Measurements from ENCODE around the gene KCNIP4.

KCNIP4 gene

GRCh38 chr4:21802406-21802805 is 146.2 kb downstream of the KCNIP4 start:
- Histone ChIP-seq H3K27ac (ENCODE audit: low read depth, low read length) (no peak overlapping the region), H3K9ac (ENCODE audit: low read depth, low read length) (no peak overlapping the region), H3K4me1 (ENCODE audit: insufficient read depth, low read length) (no peaks in the 10 kb centered on the region), H3K27me3 (ENCODE audit: insufficient read depth, low read length) (no peaks in the 10 kb centered on the region), H3K4me3 (ENCODE audit: low read length) (no peak overlapping the region), H3K36me3 (ENCODE audit: insufficient read depth, low read length) (no peaks in the 10 kb centered on the region), H3K9me3 (ENCODE audit: insufficient read depth, low read depth, low read length) (no peaks in the 10 kb centered on the region)
- 93% methylated on average over 1 of the region's 1 CpG for WGBS

GRCh38 chr4:21801661-21802385 is 146.7 kb downstream of the KCNIP4 start:
- WGBS, result 98% methylated on average over 4 of the region's 5 CpGs
- no peaks in the 10 kb centered on the region for H3K36me3 ChIP-seq (ENCODE audit: insufficient read depth, low read length)
- no peaks in the 10 kb centered on the region for H3K27me3 ChIP-seq (ENCODE audit: insufficient read depth, low read length)
- H3K4me1 ChIP-seq (ENCODE audit: insufficient read depth, low read length), result no peaks in the 10 kb centered on the region
- no peak overlapping the region for H3K27ac ChIP-seq (ENCODE audit: low read depth, low read length)
- H3K9me3 ChIP-seq (ENCODE audit: insufficient read depth, low read depth, low read length), result no peaks in the 10 kb centered on the region
- H3K4me3 ChIP-seq (ENCODE audit: low read length), result no peak overlapping the region
- no peak overlapping the region for H3K9ac ChIP-seq (ENCODE audit: low read depth, low read length)

- Histone ChIP-seq H3K9ac (ENCODE audit: low read depth, low read length) (no peak overlapping the region), H3K36me3 (ENCODE audit: insufficient read depth, low read length) (no peaks in the 10 kb centered on the region)
- 90% methylated on average over 9 of the region's 9 CpGs for WGBS
Measured at GRCh38 chr4:21795091-21795490, 153.5 kb downstream of the KCNIP4 start.

GRCh38 chr4:21792736-21793135 is 155.8 kb downstream of the KCNIP4 start:
- no peaks in the 10 kb centered on the region for H3K4me1 ChIP-seq (ENCODE audit: insufficient read depth, low read length)
- no peak overlapping the region for H3K27ac ChIP-seq (ENCODE audit: low read depth, low read length)
- H3K27me3 ChIP-seq (ENCODE audit: insufficient read depth, low read length), result no peaks in the 10 kb centered on the region
- H3K36me3 ChIP-seq (ENCODE audit: insufficient read depth, low read length), result no peaks in the 10 kb centered on the region
- no peak overlapping the region for H3K9ac ChIP-seq (ENCODE audit: low read depth, low read length)
- no peaks in the 10 kb centered on the region for H3K9me3 ChIP-seq (ENCODE audit: insufficient read depth, low read depth, low read length)
- no peak overlapping the region for H3K4me3 ChIP-seq (ENCODE audit: low read length)

More at GRCh38 chr4:21795091-21795490, 153.5 kb downstream of the KCNIP4 start:
- H3K27ac ChIP-seq (ENCODE audit: low read depth, low read length), result no peak overlapping the region
- H3K4me1 ChIP-seq (ENCODE audit: insufficient read depth, low read length), result no peaks in the 10 kb centered on the region
- H3K9me3 ChIP-seq (ENCODE audit: insufficient read depth, low read depth, low read length), result no peaks in the 10 kb centered on the region
- H3K27me3 ChIP-seq (ENCODE audit: insufficient read depth, low read length), result no peaks in the 10 kb centered on the region
- no peak overlapping the region for H3K4me3 ChIP-seq (ENCODE audit: low read length)

- H3K4me3 ChIP-seq (ENCODE audit: low read length), result no peak overlapping the region
- no peaks in the 10 kb centered on the region for H3K4me1 ChIP-seq (ENCODE audit: insufficient read depth, low read length)
- 4% methylated on average over 2 of the region's 4 CpGs for WGBS
- H3K36me3 ChIP-seq (ENCODE audit: insufficient read depth, low read length), result no peaks in the 10 kb centered on the region
- H3K27me3 ChIP-seq (ENCODE audit: insufficient read depth, low read length), result no peaks in the 10 kb centered on the region
- no peaks in the 10 kb centered on the region for H3K9me3 ChIP-seq (ENCODE audit: insufficient read depth, low read depth, low read length)
- no peak overlapping the region for H3K9ac ChIP-seq (ENCODE audit: low read depth, low read length)
- H3K27ac ChIP-seq (ENCODE audit: low read depth, low read length), result no peak overlapping the region
Measured at GRCh38 chr4:21790438-21791029, 158.0 kb downstream of the KCNIP4 start.

- H3K9ac ChIP-seq (ENCODE audit: low read depth, low read length), result no peak overlapping the region
- H3K36me3 ChIP-seq (ENCODE audit: insufficient read depth, low read length), result no peaks in the 10 kb centered on the region
- no peak overlapping the region for H3K27ac ChIP-seq (ENCODE audit: low read depth, low read length)
- no peak overlapping the region for H3K4me3 ChIP-seq (ENCODE audit: low read length)
- H3K27me3 ChIP-seq (ENCODE audit: insufficient read depth, low read length), result no peaks in the 10 kb centered on the region
- no peaks in the 10 kb centered on the region for H3K9me3 ChIP-seq (ENCODE audit: insufficient read depth, low read depth, low read length)
- H3K4me1 ChIP-seq (ENCODE audit: insufficient read depth, low read length), result no peaks in the 10 kb centered on the region
Measured at GRCh38 chr4:21780148-21780547, 168.4 kb downstream of the KCNIP4 start.

GRCh38 chr4:21778702-21779101 is 169.9 kb downstream of the KCNIP4 start:
- H3K9me3 ChIP-seq (ENCODE audit: insufficient read depth, low read depth, low read length), result no peaks in the 10 kb centered on the region
- H3K9ac ChIP-seq (ENCODE audit: low read depth, low read length), result no peak overlapping the region
- H3K27ac ChIP-seq (ENCODE audit: low read depth, low read length), result no peak overlapping the region
- no peaks in the 10 kb centered on the region for H3K27me3 ChIP-seq (ENCODE audit: insufficient read depth, low read length)
- no CpG with 5 or more reads among the region's 2 CpGs for WGBS
- no peaks in the 10 kb centered on the region for H3K36me3 ChIP-seq (ENCODE audit: insufficient read depth, low read length)
- no peaks in the 10 kb centered on the region for H3K4me1 ChIP-seq (ENCODE audit: insufficient read depth, low read length)
- H3K4me3 ChIP-seq (ENCODE audit: low read length), result no peak overlapping the region

GRCh38 chr4:21775703-21776102 is 172.9 kb downstream of the KCNIP4 start:
- Histone ChIP-seq H3K27ac (ENCODE audit: low read depth, low read length) (no peak overlapping the region), H3K9ac (ENCODE audit: low read depth, low read length) (no peak overlapping the region), H3K4me3 (ENCODE audit: low read length) (no peak overlapping the region), H3K4me1 (ENCODE audit: insufficient read depth, low read length) (no peaks in the 10 kb centered on the region), H3K9me3 (ENCODE audit: insufficient read depth, low read depth, low read length) (no peaks in the 10 kb centered on the region), H3K27me3 (ENCODE audit: insufficient read depth, low read length) (no peaks in the 10 kb centered on the region), H3K36me3 (ENCODE audit: insufficient read depth, low read length) (no peaks in the 10 kb centered on the region)
- WGBS, result 96% methylated on average over 3 of the region's 3 CpGs

GRCh38 chr4:21769404-21770147 is 179.0 kb downstream of the KCNIP4 start:
- no peak overlapping the region for H3K27ac ChIP-seq (ENCODE audit: low read depth, low read length)
- H3K4me1 ChIP-seq (ENCODE audit: insufficient read depth, low read length), result peaks cover 13% of the 10 kb centered on the region
- H3K27me3 ChIP-seq (ENCODE audit: insufficient read depth, low read length), result no peaks in the 10 kb centered on the region
- no peaks in the 10 kb centered on the region for H3K9me3 ChIP-seq (ENCODE audit: insufficient read depth, low read depth, low read length)
- no peak overlapping the region for H3K9ac ChIP-seq (ENCODE audit: low read depth, low read length)
- 89% methylated on average over 3 of the region's 4 CpGs for WGBS
- H3K4me3 ChIP-seq (ENCODE audit: low read length), result no peak overlapping the region
- no peaks in the 10 kb centered on the region for H3K36me3 ChIP-seq (ENCODE audit: insufficient read depth, low read length)

GRCh38 chr4:21768349-21769310 is 179.9 kb downstream of the KCNIP4 start:
- 25% methylated on average over 4 of the region's 6 CpGs for WGBS
- H3K27me3 ChIP-seq (ENCODE audit: insufficient read depth, low read length), result no peaks in the 10 kb centered on the region
- H3K27ac ChIP-seq (ENCODE audit: low read depth, low read length), result no peak overlapping the region
- H3K4me3 ChIP-seq (ENCODE audit: low read length), result no peak overlapping the region
- no peaks in the 10 kb centered on the region for H3K36me3 ChIP-seq (ENCODE audit: insufficient read depth, low read length)
- H3K9me3 ChIP-seq (ENCODE audit: insufficient read depth, low read depth, low read length), result no peaks in the 10 kb centered on the region
- H3K4me1 ChIP-seq (ENCODE audit: insufficient read depth, low read length), result peaks cover 13% of the 10 kb centered on the region
- no peak overlapping the region for H3K9ac ChIP-seq (ENCODE audit: low read depth, low read length)

All from HUES64 (cell line).